PC-9 (cell line): Measurements from ENCODE around the gene MAGEE1.

Experiments
- EZH2 ChIP-seq: fragments of 200-600 bp; sonication (generic); IDR thresholded peaks from 2 replicates; pipeline ENCODE4 v1.8.0; 2017; ENCODE audit warnings: antibody characterized with exemption, low read depth
- TF ChIP-seq, protein P1 (sequence below): fragments of 200-600 bp; sonication (generic); conservative IDR thresholded peaks from 2 replicates; pipeline ENCODE4 v1.6.1; 2017; ENCODE audit warnings: mixed run types, antibody characterized with exemption, mild to moderate bottlenecking, moderate library complexity

DNA sequence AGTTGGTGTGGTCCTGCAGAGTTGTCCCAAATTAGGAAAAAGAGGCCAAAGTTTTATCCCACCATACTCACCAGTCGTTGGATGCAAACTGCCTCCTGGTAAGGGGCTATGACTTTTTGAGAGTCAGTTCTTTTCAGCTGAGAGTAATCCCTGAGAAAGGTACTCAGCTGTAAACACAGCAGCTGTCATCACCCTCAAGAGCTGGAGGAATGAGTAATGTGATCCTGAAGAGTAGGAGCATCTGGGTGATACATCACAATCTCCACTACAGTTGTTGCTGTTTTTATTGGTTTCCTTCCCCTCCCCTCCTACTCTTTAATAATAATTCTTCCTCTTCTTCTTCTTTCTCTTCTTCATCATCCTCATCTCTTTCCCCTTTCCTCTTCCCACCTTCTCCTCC, 5.7 kb downstream of the MAGEE1 start:
- TF ChIP-seq, protein P1, sequence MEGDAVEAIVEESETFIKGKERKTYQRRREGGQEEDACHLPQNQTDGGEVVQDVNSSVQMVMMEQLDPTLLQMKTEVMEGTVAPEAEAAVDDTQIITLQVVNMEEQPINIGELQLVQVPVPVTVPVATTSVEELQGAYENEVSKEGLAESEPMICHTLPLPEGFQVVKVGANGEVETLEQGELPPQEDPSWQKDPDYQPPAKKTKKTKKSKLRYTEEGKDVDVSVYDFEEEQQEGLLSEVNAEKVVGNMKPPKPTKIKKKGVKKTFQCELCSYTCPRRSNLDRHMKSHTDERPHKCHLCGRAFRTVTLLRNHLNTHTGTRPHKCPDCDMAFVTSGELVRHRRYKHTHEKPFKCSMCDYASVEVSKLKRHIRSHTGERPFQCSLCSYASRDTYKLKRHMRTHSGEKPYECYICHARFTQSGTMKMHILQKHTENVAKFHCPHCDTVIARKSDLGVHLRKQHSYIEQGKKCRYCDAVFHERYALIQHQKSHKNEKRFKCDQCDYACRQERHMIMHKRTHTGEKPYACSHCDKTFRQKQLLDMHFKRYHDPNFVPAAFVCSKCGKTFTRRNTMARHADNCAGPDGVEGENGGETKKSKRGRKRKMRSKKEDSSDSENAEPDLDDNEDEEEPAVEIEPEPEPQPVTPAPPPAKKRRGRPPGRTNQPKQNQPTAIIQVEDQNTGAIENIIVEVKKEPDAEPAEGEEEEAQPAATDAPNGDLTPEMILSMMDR, result no peak
- TF ChIP-seq EZH2, result no peak
